ENCODE results near the gene KIF17. TPM values are rescaled to one million over a fixed set of nuclear protein-coding genes. Genes with fewer than 3 reads are reported as not detected.

The KIF17 gene
- total and polyA plus RNA-seq, 2 of the 8 experiments (the other 6 are each of a cell fraction or from before 2014, with no cell fraction given), result 6.9 to 10.4 TPM

DNA sequence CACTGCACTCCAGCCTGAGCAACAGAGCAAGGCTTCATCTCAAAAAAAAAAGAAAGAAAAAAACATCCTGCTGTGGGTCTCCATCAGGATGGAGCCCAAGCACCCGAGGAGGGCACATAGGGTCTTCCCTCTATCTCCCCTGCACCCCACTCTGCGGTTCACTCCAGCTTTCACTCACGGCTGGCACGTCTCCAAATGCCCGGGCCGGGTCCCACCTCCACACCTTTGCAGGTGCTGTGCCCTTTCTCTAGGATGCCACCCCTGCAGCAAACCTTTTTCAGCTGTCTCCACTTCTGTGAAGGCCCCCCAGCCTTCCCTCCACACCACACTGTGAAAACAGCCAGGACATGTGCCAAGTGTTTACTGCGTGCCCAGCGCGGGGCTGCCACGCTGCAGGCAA, 34.2 kb downstream of the KIF17 start:
- no peak overlapping the region for H3K9ac ChIP-seq (replicated peaks in 1 of 4; ENCODE audit: extremely low read depth in 1 of 4, low read depth in 3 of 4, low read length in 3 of 4)
- H3K9me3 ChIP-seq (ENCODE audit: insufficient read depth in 2 of 2, low read depth in 1 of 2, low read length in 1 of 2), result no peaks in the 10 kb centered on the region
- H3K79me2 ChIP-seq (ENCODE audit: control insufficient read depth in 1 of 2, insufficient read depth in 2 of 2, low read length in 2 of 2), result no peaks in the 10 kb centered on the region
- H2AFZ ChIP-seq (ENCODE audit: low read length), result no peak overlapping the region
- H2BK12ac ChIP-seq (ENCODE audit: low read depth, low read length), result no peak overlapping the region
- no peak overlapping the region for H3K4me2 ChIP-seq (ENCODE audit: insufficient read depth in 1 of 2, low read depth in 2 of 2, low read length in 2 of 2)
- H2BK120ac ChIP-seq (replicated peaks; ENCODE audit: low read depth, low read length), result no peak overlapping the region
- 93% methylated on average over 10 of the region's 10 CpGs; no CpG with 5 or more reads in 1 of the 2 experiments for WGBS, 2 experiments (ENCODE audit: extremely low coverage in 1 of 2, insufficient coverage in 1 of 2, insufficient read length in 1 of 2, insufficient replicate concordance in 2 of 2, low coverage in 1 of 2, low lambda C conversion rate in 2 of 2, missing lambda C conversion rate in 1 of 2)
- H4K8ac ChIP-seq (ENCODE audit: extremely low read depth, insufficient read depth, low read length), result no peak overlapping the region; the same call in 1 of the 2 replicates
- no peak overlapping the region for H3K18ac ChIP-seq (ENCODE audit: extremely low read depth, low read length)
- H2BK20ac ChIP-seq (ENCODE audit: low read length), result no peak overlapping the region
- no peaks in the 10 kb centered on the region for H3K23me2 ChIP-seq (ENCODE audit: low read depth, low read length)
- H3K36me3 ChIP-seq (ENCODE audit: control insufficient read depth in 2 of 4, insufficient read depth in 4 of 4, low read length in 3 of 4), result peaks cover 0 to 4% (median 0%) of the 10 kb centered on the region in 4 experiments; a peak in 1 of 8 replicates
- H3K4me1 ChIP-seq (replicated peaks in 1 of 4; ENCODE audit: control insufficient read depth in 3 of 4, insufficient read depth in 4 of 4, low read length in 3 of 4), result no peaks in the 10 kb centered on the region; a peak in 1 of 7 replicates
- no peaks in the 10 kb centered on the region for H3K79me1 ChIP-seq (ENCODE audit: low read depth, low read length)
- no peak overlapping the region for H3K4ac ChIP-seq (replicated peaks; ENCODE audit: insufficient read length, low read depth, low read length)
- H3K56ac ChIP-seq (replicated peaks; ENCODE audit: insufficient read length, low read depth, low read length), result no peak overlapping the region
- DNase-seq (ENCODE audit: low read depth in 1 of 2, low spot score in 2 of 2) (no peak), FAIRE-seq (no peak)
- no peak overlapping the region for H2AK5ac ChIP-seq (ENCODE audit: low read depth, low read length)
- H4K5ac ChIP-seq (ENCODE audit: insufficient read length, low read depth, low read length), result no peak overlapping the region
- H3K27ac ChIP-seq (ENCODE audit: low read depth, low read length), result no peak overlapping the region
- no peak overlapping the region for H3K23ac ChIP-seq (ENCODE audit: insufficient read length)
- no peak overlapping the region for H4K91ac ChIP-seq (replicated peaks; ENCODE audit: insufficient read length, low read length)
- no peak overlapping the region for H2BK15ac ChIP-seq (ENCODE audit: low read length)
- H3K27me3 ChIP-seq (replicated peaks in 1 of 4; ENCODE audit: control insufficient read depth in 3 of 4, extremely low read depth in 1 of 4, insufficient read depth in 3 of 4, low read length in 3 of 4), result no peaks in the 10 kb centered on the region; a peak in 1 of 7 replicates
- CTCF ChIA-PET (ENCODE audit: partially characterized antibody), result interaction anchor here (0.7 to 2.2 kb wide), 3 partner anchors 10 to 13 kb away, joined by 3 to 6 read pairs (median 4); no protein-coding TSS in a partner anchor
- POLR2A ChIA-PET (ENCODE audit: partially characterized antibody), result interaction anchor here (2.2 kb wide), 1 partner anchor 10 kb away, joined by 9 read pairs; no protein-coding TSS in a partner anchor
- H3K4me3 ChIP-seq (ENCODE audit: extremely low read depth in 1 of 4, insufficient read depth in 2 of 4, low read depth in 3 of 4, low read length in 4 of 4), result no peak overlapping the region
- H4K20me1 ChIP-seq (replicated peaks in 1 of 2; ENCODE audit: control insufficient read depth in 1 of 2, insufficient read depth in 2 of 2, low read length in 2 of 2), result peaks cover 0 to 2% of the 10 kb centered on the region in 2 experiments
- H2BK5ac ChIP-seq (ENCODE audit: low read depth, low read length), result no peak overlapping the region
- H3K14ac ChIP-seq (ENCODE audit: insufficient read length), result no peak overlapping the region
- TF ChIP-seq KDM5A (IDR thresholded peaks at IDR 0.05; ENCODE audit: low read length), result no peak
- no peak for TF ChIP-seq YY1 (IDR thresholded peaks at IDR 0.05; ENCODE audit: low read depth, low read length)
- no peak for TF ChIP-seq CEBPB (IDR thresholded peaks at IDR 0.05; ENCODE audit: low read depth, low read length)
- no peak for TF ChIP-seq GABPA (IDR thresholded peaks at IDR 0.05; ENCODE audit: borderline replicate concordance, insufficient read depth, low read length)
- TF ChIP-seq RXRA (IDR thresholded peaks at IDR 0.05; ENCODE audit: insufficient read depth, low read depth, low read length), result no peak
- TF ChIP-seq BCL11A (IDR thresholded peaks at IDR 0.05; ENCODE audit: low read depth in 2 of 2, low read length in 2 of 2), result no peak
- TF ChIP-seq RNF2 (IDR thresholded peaks at IDR 0.05; ENCODE audit: borderline replicate concordance, low read depth, low read length, missing control alignments, poor library complexity, severe bottlenecking), result no peak
- TF ChIP-seq RFX5 (IDR thresholded peaks at IDR 0.05; ENCODE audit: borderline replicate concordance, low read depth, low read length), result no peak
- TF ChIP-seq TEAD4 (IDR thresholded peaks at IDR 0.05; ENCODE audit: low read depth, low read length), result no peak
- TF ChIP-seq, protein P1, sequence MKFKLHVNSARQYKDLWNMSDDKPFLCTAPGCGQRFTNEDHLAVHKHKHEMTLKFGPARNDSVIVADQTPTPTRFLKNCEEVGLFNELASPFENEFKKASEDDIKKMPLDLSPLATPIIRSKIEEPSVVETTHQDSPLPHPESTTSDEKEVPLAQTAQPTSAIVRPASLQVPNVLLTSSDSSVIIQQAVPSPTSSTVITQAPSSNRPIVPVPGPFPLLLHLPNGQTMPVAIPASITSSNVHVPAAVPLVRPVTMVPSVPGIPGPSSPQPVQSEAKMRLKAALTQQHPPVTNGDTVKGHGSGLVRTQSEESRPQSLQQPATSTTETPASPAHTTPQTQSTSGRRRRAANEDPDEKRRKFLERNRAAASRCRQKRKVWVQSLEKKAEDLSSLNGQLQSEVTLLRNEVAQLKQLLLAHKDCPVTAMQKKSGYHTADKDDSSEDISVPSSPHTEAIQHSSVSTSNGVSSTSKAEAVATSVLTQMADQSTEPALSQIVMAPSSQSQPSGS (IDR thresholded peaks at IDR 0.05; ENCODE audit: low read length), result no peak
- no peak for TF ChIP-seq PHF8 (conservative IDR thresholded peaks at IDR 0.05; ENCODE audit: low read depth, low read length)
- TF ChIP-seq CBX8 (IDR thresholded peaks at IDR 0.05; ENCODE audit: borderline replicate concordance, low read depth, low read length), result no peak
